PC-3 (cell line): ENCODE measurements around the gene CDH11.

Experiments
- CTCF ChIP-seq: fragments of 300-600 bp; sonication (generic); conservative IDR thresholded peaks from 2 replicates; pipeline ENCODE4 v1.5.1; 2017; ENCODE audit warnings: antibody characterized with exemption, low read depth, mild to moderate bottlenecking, low read length
- EZH2 ChIP-seq: fragments of 300-600 bp; sonication (generic); IDR thresholded peaks from one replicate; pipeline ENCODE4 v1.6.1; 2017; ENCODE audit warnings: antibody characterized with exemption, mild to moderate bottlenecking, low read length; ENCODE audit not compliant: unreplicated experiment
- EZH2phosphoT487 ChIP-seq: fragments of 300-600 bp; sonication (generic); IDR thresholded peaks from 2 replicates; pipeline ENCODE4 v1.6.1; 2018; ENCODE audit warnings: mild to moderate bottlenecking, antibody characterized with exemption, low read length, borderline replicate concordance

GRCh38 chr16:65142276-65142675 is 20.4 kb upstream of the CDH11 start:
- no peak for TF ChIP-seq EZH2
- no peak for TF ChIP-seq CTCF
- TF ChIP-seq EZH2phosphoT487 = no peak
